Middle frontal gyrus (tissue), 1 donor: Measurements from ENCODE around the gene PDE4A.
A peak's percentile ranks its signal among the peaks of the same experiment; 100 is the strongest.
"Not testable (repeated sequence)": the region's sequence is repeated elsewhere in the genome, so short reads cannot be mapped to it uniquely, and the experiment has no call there.

Experiments
- DNase-seq: peaks from one replicate; pipeline ENCODE4 v3.0.0-alpha.2; 2015; ENCODE audit warnings: low spot score; ENCODE audit errors: extremely low spot score

The PDE4A gene

DNA sequence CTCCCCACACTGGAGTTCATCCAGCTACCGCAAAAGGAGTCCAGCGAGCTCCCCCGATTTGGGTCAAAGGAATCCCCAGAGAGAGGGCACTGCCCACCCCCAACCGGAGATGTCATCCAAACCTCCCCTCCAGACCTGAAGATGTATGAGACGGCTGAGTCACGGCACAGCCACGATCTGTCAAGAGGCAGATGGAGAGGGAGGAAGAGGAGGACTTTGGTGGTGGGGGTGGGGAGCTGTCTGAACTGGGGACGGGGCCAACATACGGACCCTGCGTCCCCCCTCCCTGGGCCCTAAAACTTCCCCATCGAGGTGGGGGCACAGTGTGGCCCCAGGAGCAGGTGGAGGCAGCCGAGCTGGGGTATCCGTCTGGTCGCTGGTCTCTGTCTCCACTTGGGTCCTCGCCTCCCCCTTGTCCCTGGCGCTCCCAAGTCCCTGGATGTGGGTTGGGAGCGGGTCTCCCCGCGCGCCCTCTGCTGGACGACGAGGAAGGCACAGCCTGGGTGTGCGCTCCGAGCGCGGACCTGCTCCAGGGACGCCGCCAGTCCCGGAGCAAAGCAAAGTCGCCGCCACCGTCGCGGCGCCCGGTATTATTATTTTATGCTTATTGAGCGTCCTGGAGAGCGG lies 3.8 kb downstream of the PDE4A start:
- DNase-seq: peak; percentile 58

- no peak for DNase-seq
These were observed 6.8 kb downstream of the PDE4A start for GRCh38 chr19:10427169-10427568.

DNA sequence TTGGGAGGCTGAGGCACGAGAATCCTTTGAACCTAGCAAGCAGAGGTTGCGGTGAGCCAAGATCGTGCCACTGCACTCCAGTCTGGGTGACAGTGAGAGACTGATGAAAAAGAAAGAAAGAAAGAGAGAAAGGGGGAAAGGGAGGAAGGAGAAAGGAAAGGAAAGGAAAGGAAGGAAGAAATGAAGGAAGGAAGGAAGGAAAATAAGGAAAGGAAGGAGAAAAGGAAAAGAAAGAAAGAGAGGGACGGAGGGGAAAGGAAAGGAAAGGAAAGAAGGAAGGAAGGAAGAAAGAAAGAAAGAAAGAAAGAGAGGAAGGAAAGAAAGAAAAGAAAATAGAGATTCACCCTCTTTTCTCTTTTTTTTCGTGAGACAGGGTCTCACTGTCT lies 8.7 kb downstream of the PDE4A start:
- DNase-seq: no peak

- no peak for DNase-seq
These were observed 10.3 kb downstream of the PDE4A start for GRCh38 chr19:10430505-10431253.

- DNase-seq: no peak
These were observed 11.1 kb downstream of the PDE4A start for GRCh38 chr19:10431254-10431942.

DNA sequence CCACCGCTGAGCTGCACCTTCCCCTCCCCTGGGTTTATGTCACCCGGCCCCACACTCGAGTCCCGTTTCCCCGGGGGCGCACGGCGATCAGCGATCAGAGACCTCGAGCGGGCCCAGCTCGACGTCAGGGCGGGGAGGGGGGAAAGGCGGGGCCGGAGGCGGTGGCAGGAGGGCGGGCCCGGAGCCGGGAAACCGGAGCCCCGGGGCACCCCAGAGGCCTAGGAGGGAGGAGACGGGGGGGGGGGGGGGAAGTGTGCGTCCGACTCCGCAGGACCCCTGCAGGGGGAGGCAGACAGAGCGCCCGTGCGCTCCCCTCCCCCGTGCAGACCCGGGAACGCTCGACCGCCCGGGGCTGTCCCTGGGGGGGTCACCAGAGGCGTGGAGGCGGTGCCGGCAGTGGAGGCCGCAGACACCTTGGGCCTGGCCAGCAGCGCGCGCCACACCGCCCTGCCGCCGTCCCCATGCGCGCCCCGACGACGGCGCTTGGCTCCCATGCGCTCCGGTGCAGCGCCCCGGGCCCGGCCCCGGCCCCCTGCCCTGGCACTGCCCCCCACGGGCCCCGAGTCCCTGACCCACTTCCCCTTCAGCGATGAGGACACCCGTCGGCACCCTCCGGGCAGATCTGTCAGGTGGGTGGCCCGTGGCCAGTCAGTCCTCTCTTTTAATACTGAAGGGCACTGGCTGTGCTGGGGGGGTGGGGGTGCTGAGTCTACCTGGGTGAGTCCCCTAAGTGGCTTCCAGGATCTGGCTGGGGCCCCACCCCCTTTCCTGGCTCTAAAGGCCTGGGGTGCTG lies 11.8 kb downstream of the PDE4A start:
- DNase-seq: no peak

DNA sequence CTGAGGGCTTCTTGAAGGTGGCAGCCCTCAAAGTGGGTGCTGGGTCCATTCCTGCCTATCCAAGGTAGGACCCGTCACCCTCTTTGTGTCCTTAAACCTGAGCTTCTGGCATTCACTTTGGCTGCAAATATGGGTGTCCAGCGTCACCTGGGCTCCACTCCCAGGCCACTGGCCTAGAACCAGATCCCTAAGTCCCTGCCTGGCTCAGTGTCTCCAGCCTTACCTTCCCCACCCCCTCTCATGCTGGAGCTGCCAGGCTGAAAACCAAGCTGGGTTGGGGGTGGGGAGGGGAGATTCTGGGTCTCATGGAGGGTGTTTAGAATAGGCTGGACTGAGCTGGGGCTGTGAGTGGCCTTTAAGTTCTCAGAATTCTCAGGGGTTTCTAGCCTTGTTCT lies 12.4 kb downstream of the PDE4A start:
- DNase-seq: no peak

GRCh38 chr19:10433131-10433536 lies 12.8 kb downstream of the PDE4A start:
- DNase-seq: no peak

DNA sequence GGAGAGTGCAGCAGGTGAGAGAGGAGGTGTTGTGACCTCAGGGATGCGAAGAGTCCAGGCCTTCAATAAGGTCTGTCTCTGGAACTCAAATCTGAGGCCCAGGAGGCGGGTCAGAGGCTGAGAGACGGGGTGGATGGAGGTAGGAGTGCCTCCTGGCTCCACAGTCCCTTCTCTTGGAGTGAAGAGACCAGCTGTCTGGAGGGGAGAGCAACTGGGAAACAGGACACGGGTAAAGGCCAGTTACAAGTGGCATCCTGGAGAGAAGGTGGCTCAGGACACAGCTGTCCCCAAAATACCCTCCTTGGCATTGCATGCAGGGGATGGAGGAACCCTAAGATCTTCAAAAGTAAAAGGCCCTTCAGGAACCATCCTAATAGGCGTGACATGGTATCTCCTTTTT lies 19.2 kb downstream of the PDE4A start:
- DNase-seq: no peak

DNA sequence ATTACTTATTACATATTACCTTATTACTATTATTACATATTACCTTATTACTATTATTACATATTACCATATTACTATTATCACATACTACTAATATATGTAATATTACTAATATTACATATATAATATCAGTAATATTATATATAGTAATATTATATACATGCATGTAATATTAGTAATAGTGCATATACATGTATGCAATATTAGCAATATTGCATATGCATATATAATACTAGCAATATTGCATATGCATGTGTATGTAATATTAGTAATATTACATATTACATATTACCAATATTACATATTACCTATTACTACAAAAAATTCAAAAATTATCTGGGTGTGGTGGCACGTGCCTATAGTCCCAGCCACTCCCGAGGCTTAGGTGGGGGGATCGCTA lies 22.4 kb downstream of the PDE4A start:
- no peak for DNase-seq

DNA sequence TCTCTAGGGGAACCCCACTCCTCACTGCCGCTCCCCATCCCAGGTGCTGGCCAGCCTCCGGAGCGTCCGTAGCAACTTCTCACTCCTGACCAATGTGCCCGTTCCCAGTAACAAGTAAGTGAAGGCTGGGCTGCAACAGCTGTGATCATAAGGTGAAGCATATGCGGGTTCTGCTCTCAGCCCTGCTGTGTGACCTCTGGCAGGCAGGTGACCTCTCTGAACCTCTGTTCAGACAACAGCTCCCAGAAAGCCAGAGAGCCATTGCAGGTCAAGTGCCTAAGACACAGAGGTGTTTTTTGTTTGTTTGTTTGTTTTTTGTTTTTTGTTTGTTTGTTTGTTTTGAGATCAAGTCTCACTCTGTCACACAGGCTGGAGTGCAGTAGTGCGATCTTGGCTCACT lies 28.7 kb downstream of the PDE4A start:
- DNase-seq: no peak

DNA sequence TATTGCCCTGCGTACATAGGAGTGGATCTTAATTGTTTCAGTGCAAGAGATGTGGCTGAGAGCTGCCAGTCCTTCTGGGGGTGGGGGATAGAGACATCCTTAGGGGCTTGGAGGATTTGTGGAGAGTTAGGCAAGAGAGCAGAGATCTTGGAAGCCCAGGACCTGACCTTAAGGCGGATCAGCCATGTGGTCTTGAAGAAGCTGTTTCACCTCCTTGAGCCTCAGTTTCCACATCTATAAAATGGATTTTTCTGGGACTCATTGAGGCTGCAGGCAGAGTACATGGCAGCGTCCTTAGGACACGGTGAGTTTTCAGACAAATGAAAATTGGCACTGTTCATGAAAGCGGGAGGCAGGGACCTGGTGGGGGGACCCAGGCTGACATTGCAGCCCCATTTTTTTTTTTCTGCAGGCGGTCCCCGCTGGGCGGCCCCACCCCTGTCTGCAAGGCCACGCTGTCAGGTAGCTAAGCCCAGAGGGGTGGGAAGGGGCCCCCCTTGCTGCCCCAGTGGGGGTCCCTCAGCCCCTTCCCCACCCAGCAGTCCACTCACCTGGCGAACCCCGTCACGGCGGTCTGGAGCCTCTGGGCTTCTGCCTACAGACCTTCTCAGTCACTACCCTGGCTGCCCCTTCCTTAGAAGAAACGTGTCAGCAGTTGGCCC lies 30.0 kb downstream of the PDE4A start:
- DNase-seq: no peak

DNA sequence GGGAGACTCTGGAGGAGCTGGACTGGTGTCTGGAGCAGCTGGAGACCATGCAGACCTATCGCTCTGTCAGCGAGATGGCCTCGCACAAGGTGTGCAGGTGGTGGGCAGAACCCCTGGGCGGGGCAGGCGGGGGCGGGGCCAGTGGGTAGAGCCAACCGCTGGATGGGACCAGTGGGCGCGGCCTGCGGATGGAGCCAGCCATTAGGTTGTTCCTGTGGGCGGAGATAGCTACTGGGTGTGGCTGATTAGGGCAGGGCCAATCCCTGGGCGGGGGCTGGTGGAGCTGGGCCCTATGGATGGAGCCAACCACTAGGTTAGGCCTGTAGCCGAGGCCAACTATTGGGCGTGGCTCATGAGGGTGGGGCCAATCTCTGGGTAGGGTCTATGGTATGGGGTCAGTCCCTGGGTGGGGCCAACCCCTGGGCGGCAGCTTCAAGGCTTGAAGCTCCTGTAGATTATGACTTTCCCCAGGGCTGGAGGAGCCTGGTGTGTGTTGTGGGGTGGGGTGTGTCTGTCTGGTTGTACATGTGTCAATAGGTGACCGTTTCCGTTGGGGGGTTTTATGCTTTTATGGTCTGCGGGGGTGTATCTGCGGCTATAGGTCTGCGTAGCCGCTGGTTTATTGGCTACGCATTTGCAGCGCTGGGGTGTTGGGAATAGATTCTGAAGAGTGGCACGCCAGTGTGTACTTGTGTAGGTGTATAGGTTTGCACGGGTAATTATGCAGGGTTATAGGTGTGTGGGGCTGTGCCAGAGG lies 30.7 kb downstream of the PDE4A start:
- DNase-seq: no peak

- no peak for DNase-seq
These were observed 32.6 kb downstream of the PDE4A start for GRCh38 chr19:10452726-10453618.

DNA sequence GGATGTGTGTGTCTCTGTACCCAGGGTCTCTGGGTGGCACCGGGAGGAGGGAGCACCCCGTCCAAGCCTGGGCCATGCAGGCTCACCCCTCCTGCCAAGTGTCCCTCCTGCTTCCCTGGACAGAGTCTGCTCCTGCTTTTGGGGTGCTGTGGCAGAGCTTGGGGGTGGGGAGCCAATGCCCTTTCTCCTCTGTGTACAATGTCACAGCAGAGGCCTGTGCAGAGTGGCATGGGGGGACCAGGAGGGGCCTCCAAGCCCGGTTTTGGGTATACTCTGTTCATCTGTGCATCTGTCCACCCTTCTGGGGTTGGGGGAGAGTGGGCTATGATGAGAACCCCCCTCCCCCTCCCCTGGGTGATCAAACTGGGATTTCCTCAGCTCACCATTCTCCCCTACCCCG lies 33.5 kb downstream of the PDE4A start:
- DNase-seq: no peak

- no peak for DNase-seq
These were observed 33.9 kb downstream of the PDE4A start for GRCh38 chr19:10454267-10454666.

GRCh38 chr19:10458733-10459132 lies 38.4 kb downstream of the PDE4A start:
- not testable (repeated sequence) for DNase-seq

- no peak for DNase-seq
These were observed 40.3 kb downstream of the PDE4A start for GRCh38 chr19:10460714-10461046.

GRCh38 chr19:10461047-10461949 lies 41.0 kb downstream of the PDE4A start:
- no peak for DNase-seq
